ENCODE data around the gene PTPRE. TPM values are rescaled to one million over a fixed set of nuclear protein-coding genes. Genes with fewer than 3 reads are reported as not detected.

Gene PTPRE
- total and polyA plus RNA-seq, 4 donors = 4.9 to 46.0 (median 23.5) TPM

DNA sequence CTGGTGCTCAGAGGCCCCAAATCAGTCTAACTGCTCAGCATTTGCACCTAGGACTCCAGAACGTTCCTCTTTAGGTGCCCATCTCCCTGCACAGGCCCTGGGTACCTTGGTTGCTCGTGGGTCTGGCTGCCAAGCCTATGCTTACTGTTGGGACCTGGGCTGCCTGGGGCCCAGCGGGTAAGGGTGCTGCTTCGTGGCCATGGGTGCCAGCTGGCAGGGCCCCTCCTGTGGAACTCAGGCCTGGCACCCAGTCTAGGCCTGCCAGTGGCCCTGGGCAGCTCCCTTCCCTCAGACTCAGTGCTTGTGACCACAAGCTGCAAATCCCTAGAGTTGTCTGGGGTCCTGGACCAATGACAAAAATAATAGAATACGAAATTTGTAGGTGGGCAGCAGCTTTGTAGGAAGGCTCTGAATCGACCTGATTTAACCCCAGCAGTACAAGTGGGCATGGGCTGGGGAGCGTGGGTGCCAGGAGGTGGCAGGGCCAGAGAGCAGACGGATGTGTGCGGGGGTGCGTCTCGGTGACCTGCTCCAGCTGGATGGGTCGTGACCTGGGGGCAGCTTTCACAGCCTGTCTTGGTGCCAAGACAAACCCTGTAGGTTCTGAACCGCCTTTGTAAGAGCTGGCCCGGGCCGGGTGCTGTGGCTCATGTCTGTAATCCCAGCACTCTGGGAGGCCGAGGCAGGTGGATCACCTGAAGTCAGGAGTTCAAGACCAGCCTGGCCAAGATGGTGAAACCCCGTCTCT, 149.6 kb downstream of the PTPRE start:
- Histone ChIP-seq H3K27ac (ENCODE audit: low read depth in 1 of 2, low read length in 2 of 2) (peak overlapping the region in 1 of 2 donors; percentile 2), H3K36me3 (ENCODE audit: control insufficient read depth in 1 of 2, insufficient read depth in 2 of 2, low read length in 1 of 2) (no peaks in the 10 kb centered on the region), H3K9me3 (ENCODE audit: control insufficient read depth, low read length) (no peaks in the 10 kb centered on the region), H3K4me3 (ENCODE audit: low read length in 2 of 2) (no peak overlapping the region), H3K4me1 (ENCODE audit: control insufficient read depth in 1 of 2, insufficient read depth in 2 of 2, low read length in 2 of 2) (peaks cover 0 to 3% of the 10 kb centered on the region in 2 donors), H3K27me3 (ENCODE audit: control insufficient read depth in 1 of 2, insufficient read depth in 2 of 2, low read length in 1 of 2) (no peaks in the 10 kb centered on the region)
- ATAC-seq (ENCODE audit: low FRiP score) (peak; percentile 75), DNase-seq (peak; percentile 75 to 77)
- intact Hi-C loops (cut with DNase I) = loop anchor here (5.0 to 10.0 kb wide), 2 partner anchors 134 to 1908 kb away; partner anchors contain the start of gene EBF3 (in 1 of the 2)
- WGBS, 2 donors = 3 to 12% methylated on average over 17 of the region's 17 CpGs

DNA sequence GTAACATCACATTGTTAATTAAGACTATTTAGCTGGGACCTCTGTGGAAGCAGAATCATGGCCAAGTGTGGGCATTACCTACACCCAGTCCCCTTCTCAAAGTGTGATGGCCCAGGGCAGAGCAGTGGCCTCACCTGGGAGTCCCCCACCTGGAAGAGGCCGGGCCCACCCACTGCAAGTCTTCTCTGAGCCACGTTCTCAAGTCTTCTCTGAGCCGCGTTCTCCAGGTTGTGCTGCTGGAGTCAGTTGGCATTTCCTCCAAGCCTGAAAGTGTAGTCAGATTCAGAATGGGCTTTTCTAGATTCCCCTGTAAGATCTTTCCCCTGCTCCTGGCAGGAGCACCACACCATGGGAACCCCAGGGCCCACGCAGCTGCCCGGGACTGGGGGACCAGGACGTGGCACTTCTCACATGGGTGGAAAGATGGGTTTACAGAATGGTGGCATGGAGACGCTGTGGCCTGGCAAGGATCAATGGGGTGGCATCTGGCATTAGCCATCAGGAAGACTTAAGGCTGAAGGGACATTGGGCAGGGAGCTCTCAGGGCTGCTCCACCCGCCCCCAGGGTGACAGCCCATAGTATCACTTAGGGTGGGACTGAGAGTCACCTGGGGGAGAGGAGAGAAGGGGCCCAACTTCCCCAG, 151.3 kb downstream of the PTPRE start:
- Histone ChIP-seq H3K4me3 (ENCODE audit: low read length in 2 of 2) (no peak overlapping the region), H3K4me1 (ENCODE audit: control insufficient read depth in 1 of 2, insufficient read depth in 2 of 2, low read length in 2 of 2) (peaks cover 3 to 5% of the 10 kb centered on the region in 2 donors), H3K36me3 (ENCODE audit: control insufficient read depth in 1 of 2, insufficient read depth in 2 of 2, low read length in 1 of 2) (no peaks in the 10 kb centered on the region), H3K27ac (ENCODE audit: low read depth in 1 of 2, low read length in 2 of 2) (no peak overlapping the region), H3K9me3 (ENCODE audit: control insufficient read depth, low read length) (no peaks in the 10 kb centered on the region), H3K27me3 (ENCODE audit: control insufficient read depth in 1 of 2, insufficient read depth in 2 of 2, low read length in 1 of 2) (no peaks in the 10 kb centered on the region)
- WGBS, 2 donors = 96% methylated on average over 9 of the region's 9 CpGs
- ATAC-seq (ENCODE audit: low FRiP score) (no peak), DNase-seq (peak; percentile 28 to 69)
- intact Hi-C loops (cut with DNase I) = loop anchor here (5.0 to 10.0 kb wide), 2 partner anchors 136 to 1907 kb away; partner anchors contain the start of gene EBF3 (in 1 of the 2)

DNA sequence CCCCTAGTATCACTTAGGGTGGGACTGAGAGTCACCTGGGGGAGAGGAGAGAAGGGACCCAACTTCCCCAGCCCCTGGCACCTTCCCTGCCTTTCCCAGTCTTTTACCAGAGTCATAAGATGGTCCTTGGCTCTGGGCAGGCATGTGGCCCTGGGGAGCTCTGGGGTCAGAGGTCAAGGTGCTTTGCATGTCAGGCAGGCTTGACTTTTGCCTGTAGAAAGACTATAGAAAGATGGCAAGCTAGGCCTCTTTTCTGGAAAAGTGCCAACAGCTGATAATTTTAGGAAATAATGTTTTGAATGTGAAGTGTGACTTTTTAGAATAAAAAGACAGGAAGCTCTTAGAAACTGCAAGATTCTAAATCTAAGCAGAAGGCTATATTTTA, 151.8 kb downstream of the PTPRE start:
- no peak for ATAC-seq (ENCODE audit: low FRiP score)
- Histone ChIP-seq H3K4me1 (ENCODE audit: control insufficient read depth in 1 of 2, insufficient read depth in 2 of 2, low read length in 2 of 2) (peaks cover 3 to 5% of the 10 kb centered on the region in 2 donors), H3K4me3 (ENCODE audit: low read length in 2 of 2) (no peak overlapping the region), H3K27ac (ENCODE audit: low read depth in 1 of 2, low read length in 2 of 2) (no peak overlapping the region), H3K9me3 (ENCODE audit: control insufficient read depth, low read length) (no peaks in the 10 kb centered on the region), H3K36me3 (ENCODE audit: control insufficient read depth in 1 of 2, insufficient read depth in 2 of 2, low read length in 1 of 2) (no peaks in the 10 kb centered on the region), H3K27me3 (ENCODE audit: control insufficient read depth in 1 of 2, insufficient read depth in 2 of 2, low read length in 1 of 2) (no peaks in the 10 kb centered on the region)
- DNase-seq = no peak
- intact Hi-C loops (cut with DNase I) = loop anchor here (5.0 to 10.0 kb wide), 2 partner anchors 136 to 1906 kb away; partner anchors contain the start of gene EBF3 (in 1 of the 2)

DNA sequence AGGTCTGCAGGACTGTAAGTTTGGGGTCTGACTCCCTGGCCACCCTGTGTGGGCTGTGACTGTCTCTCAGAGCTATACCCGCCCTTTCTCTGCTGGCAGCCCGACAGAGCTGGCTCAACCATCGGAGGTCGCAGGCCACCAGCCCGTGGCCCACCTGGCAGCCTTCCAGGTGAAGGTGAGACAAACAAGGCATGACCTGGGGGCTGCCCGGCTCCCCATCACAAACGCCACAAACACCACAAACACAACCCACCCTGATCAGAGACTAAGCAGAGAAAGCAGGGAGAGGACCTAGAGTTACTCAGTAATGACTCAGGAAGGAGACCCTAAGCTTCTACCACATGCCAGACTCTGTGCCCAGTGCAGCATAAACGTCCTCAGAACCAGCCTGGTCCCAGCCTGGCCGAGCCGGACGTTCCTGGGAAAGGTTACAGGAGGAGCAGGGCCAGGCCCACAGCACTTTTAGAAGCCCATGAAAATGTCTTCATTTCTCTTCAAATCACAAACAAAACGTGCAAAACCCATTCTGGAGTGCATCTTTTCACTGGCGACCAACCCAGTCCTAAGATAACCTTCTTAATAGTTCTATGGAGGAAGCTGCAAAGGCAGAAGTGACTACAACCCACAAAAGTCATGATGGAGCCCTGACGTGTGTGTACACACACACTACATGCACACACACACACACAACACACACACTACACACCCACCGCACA, 152.5 kb downstream of the PTPRE start:
- ATAC-seq (ENCODE audit: low FRiP score) (no peak), DNase-seq (peak; percentile 51 to 78)
- Histone ChIP-seq H3K4me1 (ENCODE audit: control insufficient read depth in 1 of 2, insufficient read depth in 2 of 2, low read length in 2 of 2) (peaks cover 3 to 5% of the 10 kb centered on the region in 2 donors), H3K27me3 (ENCODE audit: control insufficient read depth in 1 of 2, insufficient read depth in 2 of 2, low read length in 1 of 2) (no peaks in the 10 kb centered on the region), H3K36me3 (ENCODE audit: control insufficient read depth in 1 of 2, insufficient read depth in 2 of 2, low read length in 1 of 2) (no peaks in the 10 kb centered on the region), H3K27ac (ENCODE audit: low read depth in 1 of 2, low read length in 2 of 2) (peak overlapping the region in 1 of 2 donors; percentile 11), H3K4me3 (ENCODE audit: low read length in 2 of 2) (no peak overlapping the region), H3K9me3 (ENCODE audit: control insufficient read depth, low read length) (no peaks in the 10 kb centered on the region)
- WGBS, 2 donors = 24 to 26% methylated on average over 15 of the region's 15 CpGs
- intact Hi-C loops (cut with DNase I) = loop anchor here (5.0 to 10.0 kb wide), 2 partner anchors 137 to 1905 kb away; partner anchors contain the start of gene EBF3 (in 1 of the 2)

DNA sequence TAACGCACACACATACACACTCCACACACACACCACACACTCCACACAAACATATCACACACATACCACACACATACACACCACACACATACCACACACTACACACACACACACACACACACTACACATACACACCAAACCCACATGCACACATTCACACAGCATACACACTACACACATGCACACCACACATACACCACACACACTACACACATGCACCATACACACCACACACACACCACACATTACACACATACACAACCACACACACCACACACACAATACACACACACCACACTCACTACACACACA, 153.0 kb downstream of the PTPRE start:
- DNase-seq = no peak
- H3K9me3 ChIP-seq (ENCODE audit: control insufficient read depth, low read length) = no peaks in the 10 kb centered on the region
- H3K27ac ChIP-seq (ENCODE audit: low read depth in 1 of 2, low read length in 2 of 2) = no peak overlapping the region
- ATAC-seq (ENCODE audit: low FRiP score) = no peak
- no peaks in the 10 kb centered on the region for H3K36me3 ChIP-seq (ENCODE audit: control insufficient read depth in 1 of 2, insufficient read depth in 2 of 2, low read length in 1 of 2)
- peaks cover 3 to 5% of the 10 kb centered on the region in 2 donors for H3K4me1 ChIP-seq (ENCODE audit: control insufficient read depth in 1 of 2, insufficient read depth in 2 of 2, low read length in 2 of 2)
- 90 to 92% methylated on average over 1 of the region's 1 CpG for WGBS, 2 donors
- H3K4me3 ChIP-seq (ENCODE audit: low read length in 2 of 2) = no peak overlapping the region
- intact Hi-C loops (cut with DNase I) = loop anchor here (5.0 to 10.0 kb wide), 2 partner anchors 138 to 1905 kb away; partner anchors contain the start of gene EBF3 (in 1 of the 2)
- H3K27me3 ChIP-seq (ENCODE audit: control insufficient read depth in 1 of 2, insufficient read depth in 2 of 2, low read length in 1 of 2) = no peaks in the 10 kb centered on the region

DNA sequence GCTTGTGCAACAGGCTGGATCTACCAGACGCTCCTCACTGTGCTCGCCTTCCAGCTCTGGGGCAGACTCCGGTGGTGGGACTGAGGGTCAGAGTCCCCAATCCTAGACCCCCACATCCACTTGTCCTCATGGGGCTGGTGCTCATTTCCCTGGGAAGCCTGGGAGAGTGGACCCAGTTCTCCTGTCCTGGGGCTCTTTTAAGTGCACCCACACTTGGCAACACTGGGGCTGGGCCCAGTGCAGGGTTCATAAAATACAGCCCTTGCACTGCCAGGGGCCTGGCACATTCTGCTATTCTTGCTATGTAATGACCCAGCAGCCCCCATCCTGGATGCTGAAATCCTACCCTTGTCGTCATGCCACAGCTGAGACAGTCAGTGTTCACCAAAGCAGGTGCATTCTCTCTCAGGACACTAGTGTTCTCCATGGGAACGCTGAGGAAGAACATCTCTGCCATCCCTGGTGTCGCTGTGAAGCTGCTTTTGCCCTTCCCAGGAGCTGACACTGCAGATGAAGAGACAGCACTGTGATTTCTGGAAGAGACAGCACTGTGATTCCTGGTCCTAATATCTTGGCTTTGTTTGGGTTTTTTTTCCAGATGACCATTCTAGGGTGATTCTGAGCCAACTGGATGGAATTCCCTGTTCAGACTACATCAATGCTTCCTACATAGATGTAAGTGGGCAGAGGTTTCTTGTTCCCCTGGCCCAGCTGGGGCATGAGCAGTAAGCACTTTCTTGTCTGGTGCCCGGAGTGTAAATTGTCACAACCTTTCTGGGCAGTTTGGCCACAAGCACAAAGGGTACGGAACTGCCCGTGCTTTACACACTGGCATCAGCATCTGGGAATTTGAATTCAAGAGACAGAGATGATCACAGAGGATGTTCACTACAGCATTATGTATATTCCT, 153.7 kb downstream of the PTPRE start:
- peak overlapping the region in 1 of 2 donors; percentile 10 for H3K27ac ChIP-seq (ENCODE audit: low read depth in 1 of 2, low read length in 2 of 2)
- H3K9me3 ChIP-seq (ENCODE audit: control insufficient read depth, low read length) = no peaks in the 10 kb centered on the region
- intact Hi-C loops (cut with DNase I) = no loop called here
- no peaks in the 10 kb centered on the region for H3K27me3 ChIP-seq (ENCODE audit: control insufficient read depth in 1 of 2, insufficient read depth in 2 of 2, low read length in 1 of 2)
- H3K4me1 ChIP-seq (ENCODE audit: control insufficient read depth in 1 of 2, insufficient read depth in 2 of 2, low read length in 2 of 2) = peaks cover 3 to 5% of the 10 kb centered on the region in 2 donors
- H3K4me3 ChIP-seq (ENCODE audit: low read length in 2 of 2) = no peak overlapping the region
- DNase-seq (peak; percentile 30 to 54), ATAC-seq (ENCODE audit: low FRiP score) (no peak)
- WGBS, 2 donors = 61 to 62% methylated on average over 9 of the region's 9 CpGs
- no peaks in the 10 kb centered on the region for H3K36me3 ChIP-seq (ENCODE audit: control insufficient read depth in 1 of 2, insufficient read depth in 2 of 2, low read length in 1 of 2)

DNA sequence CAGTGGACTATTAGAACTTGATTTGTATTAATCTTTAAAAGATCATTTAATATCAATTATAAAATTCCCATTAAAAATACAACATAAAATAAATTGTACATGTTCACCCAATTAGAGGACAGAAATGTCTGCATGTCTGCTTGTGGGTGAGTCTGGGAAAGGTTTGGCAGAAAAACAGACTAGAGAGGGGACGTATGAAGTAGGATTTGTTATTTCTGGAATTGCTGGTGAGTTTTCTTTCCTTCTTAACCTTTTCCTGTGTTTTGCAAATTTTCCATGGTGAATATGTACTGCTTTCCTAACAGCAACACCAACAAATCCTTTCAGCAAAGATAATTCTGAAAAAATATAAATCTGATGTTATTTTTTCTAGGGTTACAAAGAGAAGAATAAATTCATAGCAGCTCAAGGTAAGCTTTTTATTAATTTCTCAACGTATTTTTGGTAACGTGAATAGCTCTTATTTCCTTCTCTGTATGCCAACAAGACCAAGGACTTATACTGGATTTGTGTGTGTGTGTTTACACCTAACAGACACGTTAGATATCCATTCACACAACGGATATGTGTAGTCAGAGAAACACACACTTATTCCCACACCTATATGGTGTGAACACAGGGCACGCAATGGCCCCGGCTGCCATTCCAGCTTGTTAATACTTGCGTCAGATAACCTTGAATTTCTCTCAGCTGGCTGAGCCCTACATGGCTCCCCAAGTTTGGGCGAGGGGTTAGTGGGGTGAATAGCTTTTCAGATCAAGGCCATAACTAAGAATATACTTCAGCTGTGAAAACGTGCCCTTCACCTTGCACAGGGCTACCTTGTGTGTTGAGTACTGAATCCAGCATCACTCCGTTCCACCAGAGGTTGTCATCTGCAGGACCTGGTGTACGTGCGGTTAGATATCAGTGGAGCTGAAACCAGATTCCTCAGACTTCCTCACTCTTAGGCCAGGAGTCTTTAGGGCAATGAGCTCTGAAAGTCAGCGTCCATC, 154.7 kb downstream of the PTPRE start:
- Histone ChIP-seq H3K27me3 (ENCODE audit: control insufficient read depth in 1 of 2, insufficient read depth in 2 of 2, low read length in 1 of 2) (no peaks in the 10 kb centered on the region), H3K4me1 (ENCODE audit: control insufficient read depth in 1 of 2, insufficient read depth in 2 of 2, low read length in 2 of 2) (peaks cover 3 to 5% of the 10 kb centered on the region in 2 donors), H3K4me3 (ENCODE audit: low read length in 2 of 2) (no peak overlapping the region), H3K9me3 (ENCODE audit: control insufficient read depth, low read length) (no peaks in the 10 kb centered on the region), H3K36me3 (ENCODE audit: control insufficient read depth in 1 of 2, insufficient read depth in 2 of 2, low read length in 1 of 2) (no peaks in the 10 kb centered on the region), H3K27ac (ENCODE audit: low read depth in 1 of 2, low read length in 2 of 2) (peak overlapping the region in 1 of 2 donors; percentile 14)
- DNase-seq = peak in 1 of 2 donors; percentile 30
- ATAC-seq (ENCODE audit: low FRiP score) = no peak
- intact Hi-C loops (cut with DNase I) = no loop called here
- 49 to 50% methylated on average over 14 of the region's 14 CpGs for WGBS, 2 donors
